K562 (cell line): ENCODE results near the gene MRPL28. TPM values are rescaled to one million over a fixed set of nuclear protein-coding genes. Genes with fewer than 3 reads are reported as not detected.
A peak's percentile ranks its signal among the peaks of the same experiment; 100 is the strongest.

Source experiments
- ATAC-seq: fragments of 200-7000 bp; cut with Tn5 transposase; 3 replicates; pipeline ENCODE4 v1.9.1; 2020; ENCODE audit warnings: moderate library complexity
- BruUV-seq: library from RNA; stranded (reverse); fragments of 400-500 nt; replicated peaks from 2 replicates; lab custom pipeline; 2021; lab: Mats Ljungman, UMichigan
- CTCF ChIA-PET: fragments of 300-600 bp; formaldehyde crosslinking; extraction: SDS; loops from one replicate; lab custom pipeline; 2021; ENCODE audit warnings: low intra/inter-chr PET ratio; lab: Yijun Ruan, JAX
- POLR2A ChIA-PET: fragments of 300-600, 350-650 bp; sonication (Branson Sonifier 250); formaldehyde crosslinking; extraction: SDS; loops from one replicate; lab custom pipeline; 2021; ENCODE audit warnings: antibody characterized with exemption, inconsistent platforms; lab: Yijun Ruan, JAX
- DNase-seq, 4 experiments: peaks; one replicate each; pipeline versions ENCODE4 v3.0.0 to v3.0.0-alpha.2; 2011 to 2018; ENCODE audit warnings: low spot score in 3 of 4, mixed read lengths in 3 of 4; ENCODE audit errors: extremely low read depth in 1 of 4
- FAIRE-seq: peaks from 2 replicates; lab custom pipeline; 2011; peaks lifted over from hg19 to GRCh38; lab: Jason Lieb, UNC
- H2AFZ ChIP-seq: 2 replicates; pipeline ENCODE4 v1.6.0; 2011; ENCODE audit warnings: low read depth, low read length, control low read depth, inconsistent platforms
- H3K27ac ChIP-seq: fragments of 200-600 bp; 3 replicates; pipeline ENCODE4 v1.8.0; 2011; ENCODE audit warnings: low read depth, mild to moderate bottlenecking, control low read depth, inconsistent platforms, low read length, moderate library complexity, mixed read lengths; ENCODE audit errors: extremely low read depth
- H3K27me3 ChIP-seq, 2 experiments: fragments of 300-600 bp in 1 of 2; 2 replicates in 1 of 2; 3 replicates in 1 of 2; pipeline versions ENCODE4 v1.6.0 to v1.8.0; 2011; ENCODE audit warnings: inconsistent platforms in 2 of 2, low read length in 2 of 2, mild to moderate bottlenecking in 1 of 2, mixed read lengths in 1 of 2, moderate library complexity in 1 of 2; ENCODE audit not compliant: control insufficient read depth in 2 of 2, insufficient read depth in 2 of 2
- H3K36me3 ChIP-seq: fragments of 300-600 bp; 3 replicates; pipeline ENCODE4 v1.8.0; 2011; ENCODE audit warnings: mild to moderate bottlenecking, low read length, inconsistent platforms; ENCODE audit not compliant: control insufficient read depth, insufficient read depth
- H3K4me1 ChIP-seq, 2 experiments: fragments of 200-600 bp in 1 of 2; replicated peaks in 1 of 2; 2 replicates in 1 of 2; 3 replicates in 1 of 2; pipeline versions ENCODE4 v1.5.1 to v1.8.0; 2011; ENCODE audit warnings: inconsistent platforms in 2 of 2, low read length in 2 of 2, mild to moderate bottlenecking in 1 of 2, mixed read lengths in 1 of 2, moderate library complexity in 1 of 2; ENCODE audit not compliant: control insufficient read depth in 2 of 2, insufficient read depth in 2 of 2
- H3K4me2 ChIP-seq: 2 replicates; pipeline ENCODE4 v1.6.1; 2011; ENCODE audit warnings: low read length, control low read depth, inconsistent platforms, mixed read lengths; ENCODE audit not compliant: insufficient read depth
- H3K4me3 ChIP-seq: fragments of 200-600 bp; sonication (generic), shearing (Covaris generic); 2 replicates; pipeline ENCODE4 v1.5.1; 2016; ENCODE audit warnings: control low read depth, inconsistent platforms
- H3K79me2 ChIP-seq: fragments of 200-600 bp; 3 replicates; pipeline ENCODE4 v1.8.0; 2011; ENCODE audit warnings: low read length, inconsistent platforms; ENCODE audit not compliant: control insufficient read depth, insufficient read depth
- H3K9ac ChIP-seq, 2 experiments: 2 replicates each; pipeline versions ENCODE4 v1.6.0 to v1.6.1; 2011; ENCODE audit warnings: low read depth in 2 of 2, low read length in 2 of 2, control low read depth in 1 of 2, inconsistent platforms in 1 of 2, mild to moderate bottlenecking in 1 of 2, mixed read lengths in 1 of 2; ENCODE audit not compliant: insufficient read depth in 1 of 2
- H3K9me1 ChIP-seq: one replicate; pipeline ENCODE4 v1.6.0; 2011; ENCODE audit warnings: inconsistent platforms, mild to moderate bottlenecking, low read length, moderate library complexity; ENCODE audit not compliant: control insufficient read depth, insufficient read depth
- H3K9me3 ChIP-seq: replicated peaks from 2 replicates; pipeline ENCODE4 v1.5.1; 2011; ENCODE audit warnings: low read depth, low read length, inconsistent platforms; ENCODE audit not compliant: control insufficient read depth, insufficient read depth
- H4K20me1 ChIP-seq: replicated peaks from 2 replicates; pipeline ENCODE4 v1.6.1; 2011; ENCODE audit warnings: low read length, inconsistent platforms, mixed read lengths; ENCODE audit not compliant: control insufficient read depth, insufficient read depth
- CTBP1 ChIP-seq: fragments of 450-650 bp; IDR thresholded peaks from 2 replicates; pipeline ENCODE4 v1.6.1; 2016; ENCODE audit warnings: borderline replicate concordance
- E4F1 ChIP-seq: fragments of 250-450 bp; sonication (Bioruptor Pico); IDR thresholded peaks from 2 replicates; pipeline ENCODE4 v1.5.0; 2021; ENCODE audit warnings: mild to moderate bottlenecking, borderline replicate concordance
- UBTF ChIP-seq, 2 experiments: IDR thresholded peaks; 2 replicates each; pipeline ENCODE4 v1.6.1; 2012; ENCODE audit warnings: improper control_type of control experiment in 2 of 2, low read depth in 2 of 2, low read length in 2 of 2, borderline replicate concordance in 1 of 2
- ZKSCAN1 ChIP-seq: fragments of 150-350 bp; IDR thresholded peaks from 2 replicates; pipeline ENCODE4 v1.6.1; 2016; ENCODE audit warnings: low read depth, low read length
- ZNF740 ChIP-seq, 3 experiments: fragments of 200-800 bp in 1 of 3; sonication (Bioruptor generic) in 1 of 3; sonication (generic) in 1 of 3; formaldehyde crosslinking in 1 of 3; IDR thresholded peaks; 2 replicates each; pipeline versions ENCODE4 v1.6.1 to v1.8.0; 2016 to 2022; ENCODE audit warnings: mild to moderate bottlenecking in 2 of 3, missing compliant biosample characterization in 2 of 3, missing genetic modification characterization in 2 of 3, missing genetic modification reagents in 1 of 3
- whole genome bisulfite sequencing: fragments of 100-300 bp; shearing (Covaris generic); methylation state at CpG from one replicate; pipeline ENCODE4 v1.1.6; 2016; ENCODE audit warnings: low coverage, mixed read lengths; ENCODE audit not compliant: insufficient coverage; ENCODE audit errors: missing lambda C conversion rate; 5-methylcytosine and 5-hydroxymethylcytosine counted together
- in situ Hi-C: fragments of 300-500 bp; cut with MboI; formaldehyde crosslinking; loops from 4 replicates; pipeline ENCODE4 v1.15.0; 2018; ENCODE audit warnings: inconsistent platforms, mixed read lengths
- intact Hi-C: fragments of 100-400 bp; cut with micrococcal nuclease; formaldehyde crosslinking; loops from 2 replicates; pipeline ENCODE4 v1.14.2; 2022
- polyA plus RNA-seq, 8 experiments: library from polyadenylated mRNA; depleted of rRNA in 4 of 8; stranded (reverse) in 5 of 8; unstranded in 3 of 8; fragments of >200 nt; fragmentation: Nextera tagmentation in 2 of 8; fragmentation: Illumina TruSeq in 1 of 8; extraction: Ambion mirVana in 2 of 8; extraction: Trizol in 1 of 8; gene quantifications; 2 replicates each; pipeline versions ENCODE4 v1.2.1 to v1.2.3, GENCODE V29; 2011 to 2014; ENCODE audit warnings: inconsistent platforms in 1 of 8, missing spikeins in 1 of 8
- total RNA-seq, 7 experiments: library from RNA; depleted of rRNA in 6 of 7; stranded (reverse); fragments of >200 nt in 6 of 7; fragmentation: Illumina TruSeq in 2 of 7; extraction: Trizol in 2 of 7; gene quantifications; 2 replicates each; pipeline versions ENCODE4 v1.2.1 to v1.2.3, GENCODE V29; 2011 to 2021; ENCODE audit warnings: low replicate concordance in 1 of 7
- TF ChIP-seq, protein P1 (sequence below): fragments of 450-650 bp; IDR thresholded peaks from 2 replicates; pipeline ENCODE4 v1.6.1; 2018; ENCODE audit not compliant: partially characterized antibody

MRPL28 gene
- total and polyA plus RNA-seq, 9 of the 15 experiments (the other 6 are each of a cell fraction or from before 2014, with no cell fraction given): 2.5 to 323 (median 175) TPM

- H3K36me3 ChIP-seq: peaks cover 24% of the 10 kb centered on the region
- in situ Hi-C loops: no loop called here
- H3K9ac ChIP-seq: peak overlapping the region; percentile 74 to 95
- H3K4me2 ChIP-seq: peak overlapping the region; percentile 74
- H3K79me2 ChIP-seq: peaks cover 60% of the 10 kb centered on the region
- BruUV-seq: TSS peak; percentile 53
- WGBS: 67% methylated on average over 8 of the region's 10 CpGs
- ChIA-PET POLR2A (interaction anchor here (0.5 to 2.4 kb wide), 8 partner anchors 11 to 131 kb away, joined by 3 to 7 read pairs (median 4); no protein-coding TSS in a partner anchor), CTCF (no interaction called here)
- FAIRE-seq (no peak), ATAC-seq (no peak), DNase-seq (peak in 1 of 4 experiments; percentile 33)
- no peaks in the 10 kb centered on the region for H3K27me3 ChIP-seq
- intact Hi-C loops: no loop called here
- peak overlapping the region; percentile 73 for H3K27ac ChIP-seq
- H3K9me1 ChIP-seq: no peaks in the 10 kb centered on the region
- H3K4me3 ChIP-seq: peak overlapping the region; percentile 56
- peaks cover 32 to 66% of the 10 kb centered on the region in 2 experiments for H3K4me1 ChIP-seq
- H3K9me3 ChIP-seq: no peaks in the 10 kb centered on the region
- no peaks in the 10 kb centered on the region for H4K20me1 ChIP-seq
- no peak overlapping the region for H2AFZ ChIP-seq
- TF ChIP-seq ZKSCAN1 (no peak), E4F1 (CRISPR knock-in tag) (no peak), ZNF740 (CRISPR knock-in tag; IDR thresholded peaks at IDR 0.05) (peak; percentile 6; the same call in 1 of the 2 replicates), ZNF740 (tag; IDR thresholded peaks at IDR 0.05) (no peak), CTBP1 (no peak), UBTF (IDR thresholded peaks at IDR 0.05; ENCODE audit: borderline replicate concordance in 1 of 2, low read depth in 2 of 2, low read length in 2 of 2) (0 out of 4 replicates have a peak, but pooled peaks of 1 of the 2 experiments have one; percentile 12)
- TF ChIP-seq, protein P1, sequence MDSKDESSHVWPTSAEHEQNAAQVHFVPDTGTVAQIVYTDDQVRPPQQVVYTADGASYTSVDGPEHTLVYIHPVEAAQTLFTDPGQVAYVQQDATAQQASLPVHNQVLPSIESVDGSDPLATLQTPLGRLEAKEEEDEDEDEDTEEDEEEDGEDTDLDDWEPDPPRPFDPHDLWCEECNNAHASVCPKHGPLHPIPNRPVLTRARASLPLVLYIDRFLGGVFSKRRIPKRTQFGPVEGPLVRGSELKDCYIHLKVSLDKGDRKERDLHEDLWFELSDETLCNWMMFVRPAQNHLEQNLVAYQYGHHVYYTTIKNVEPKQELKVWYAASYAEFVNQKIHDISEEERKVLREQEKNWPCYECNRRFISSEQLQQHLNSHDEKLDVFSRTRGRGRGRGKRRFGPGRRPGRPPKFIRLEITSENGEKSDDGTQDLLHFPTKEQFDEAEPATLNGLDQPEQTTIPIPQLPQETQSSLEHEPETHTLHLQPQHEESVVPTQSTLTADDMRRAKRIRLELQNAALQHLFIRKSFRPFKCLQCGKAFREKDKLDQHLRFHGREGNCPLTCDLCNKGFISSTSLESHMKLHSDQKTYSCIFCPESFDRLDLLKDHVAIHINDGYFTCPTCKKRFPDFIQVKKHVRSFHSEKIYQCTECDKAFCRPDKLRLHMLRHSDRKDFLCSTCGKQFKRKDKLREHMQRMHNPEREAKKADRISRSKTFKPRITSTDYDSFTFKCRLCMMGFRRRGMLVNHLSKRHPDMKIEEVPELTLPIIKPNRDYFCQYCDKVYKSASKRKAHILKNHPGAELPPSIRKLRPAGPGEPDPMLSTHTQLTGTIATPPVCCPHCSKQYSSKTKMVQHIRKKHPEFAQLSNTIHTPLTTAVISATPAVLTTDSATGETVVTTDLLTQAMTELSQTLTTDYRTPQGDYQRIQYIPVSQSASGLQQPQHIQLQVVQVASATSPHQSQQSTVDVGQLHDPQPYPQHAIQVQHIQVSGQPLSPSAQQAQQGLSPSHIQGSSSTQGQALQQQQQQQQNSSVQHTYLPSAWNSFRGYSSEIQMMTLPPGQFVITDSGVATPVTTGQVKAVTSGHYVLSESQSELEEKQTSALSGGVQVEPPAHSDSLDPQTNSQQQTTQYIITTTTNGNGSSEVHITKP: no peak
Measured at GRCh38 chr16:400061-400591, 29.8 kb upstream of the MRPL28 start.
